Measurements from ENCODE around the gene TRAF4. TPM values are rescaled to one million over a fixed set of nuclear protein-coding genes. Genes with fewer than 3 reads are reported as not detected.

The TRAF4 gene
- total RNA-seq, 3 donors from 2014 or later, result 66.0 to 166 (median 126) TPM

DNA sequence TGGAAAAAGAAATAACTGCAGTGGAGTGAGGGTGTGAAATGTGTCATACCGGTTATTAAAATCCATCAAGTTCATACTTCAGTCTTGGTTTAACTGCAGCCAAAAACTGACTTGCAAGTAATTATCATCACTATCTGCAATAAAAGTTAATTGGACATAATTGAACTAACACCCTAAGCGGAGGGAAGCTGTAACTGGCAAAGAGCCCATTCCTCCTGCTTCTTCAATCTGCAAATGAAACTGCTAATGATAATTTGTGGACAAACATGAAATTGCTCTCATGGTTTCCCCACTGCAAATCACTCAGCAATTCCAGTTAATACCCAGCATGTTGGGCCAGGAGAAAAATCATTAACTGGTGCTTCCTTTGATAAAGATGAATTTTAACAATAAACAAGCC, 52.3 kb downstream of the TRAF4 start:
- intact Hi-C loops (cut with DNase I, micrococcal nuclease), result no loop called here
- ATAC-seq, result no peak
- no peak for DNase-seq

More for the DNA sequence above, 52.3 kb downstream of the TRAF4 start:
- Histone ChIP-seq H3K9me3 (no peaks in the 10 kb centered on the region), H3K36me3 (ENCODE audit: low read depth) (no peaks in the 10 kb centered on the region), H3K4me3 (no peak overlapping the region), H3K4me1 (ENCODE audit: low read depth) (no peaks in the 10 kb centered on the region)
- TF ChIP-seq, protein P1, sequence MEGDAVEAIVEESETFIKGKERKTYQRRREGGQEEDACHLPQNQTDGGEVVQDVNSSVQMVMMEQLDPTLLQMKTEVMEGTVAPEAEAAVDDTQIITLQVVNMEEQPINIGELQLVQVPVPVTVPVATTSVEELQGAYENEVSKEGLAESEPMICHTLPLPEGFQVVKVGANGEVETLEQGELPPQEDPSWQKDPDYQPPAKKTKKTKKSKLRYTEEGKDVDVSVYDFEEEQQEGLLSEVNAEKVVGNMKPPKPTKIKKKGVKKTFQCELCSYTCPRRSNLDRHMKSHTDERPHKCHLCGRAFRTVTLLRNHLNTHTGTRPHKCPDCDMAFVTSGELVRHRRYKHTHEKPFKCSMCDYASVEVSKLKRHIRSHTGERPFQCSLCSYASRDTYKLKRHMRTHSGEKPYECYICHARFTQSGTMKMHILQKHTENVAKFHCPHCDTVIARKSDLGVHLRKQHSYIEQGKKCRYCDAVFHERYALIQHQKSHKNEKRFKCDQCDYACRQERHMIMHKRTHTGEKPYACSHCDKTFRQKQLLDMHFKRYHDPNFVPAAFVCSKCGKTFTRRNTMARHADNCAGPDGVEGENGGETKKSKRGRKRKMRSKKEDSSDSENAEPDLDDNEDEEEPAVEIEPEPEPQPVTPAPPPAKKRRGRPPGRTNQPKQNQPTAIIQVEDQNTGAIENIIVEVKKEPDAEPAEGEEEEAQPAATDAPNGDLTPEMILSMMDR (IDR thresholded peaks at IDR 0.05), result no peak

Other genes with a start within 250 kb of the TRAF4 start
- under 1 TPM in 2 of 3 donors, not detected in 1; 0.46 to 0.69 TPM for gene FOXN1, start 237.7 kb upstream of the TRAF4 start, total RNA-seq
- 10 to 100 TPM; 20.5 to 32.3 (median 23.2) TPM for gene UNC119, start 191.4 kb upstream of the TRAF4 start, total RNA-seq
- gene PIGS, start 172.5 kb upstream of the TRAF4 start, total RNA-seq, result 100 to 1,000 TPM in 1 of 3 donors, 10 to 100 TPM in 2; 52.2 to 100 (median 88.5) TPM
- 10 to 100 TPM; 15.3 to 25.4 (median 19.7) TPM for gene ALDOC, start 167.1 kb upstream of the TRAF4 start, total RNA-seq
- 10 to 100 TPM in 2 of 3 donors, 1 to 10 TPM in 1; 7.2 to 30.3 (median 15.1) TPM for gene SPAG5, start 145.0 kb upstream of the TRAF4 start, total RNA-seq
- gene RSKR, start 129.8 kb upstream of the TRAF4 start, total RNA-seq, result 10 to 100 TPM; 10.0 to 15.1 (median 11.1) TPM
- 100 to 1,000 TPM; 131 to 159 (median 134) TPM for gene BLTP2, start 98.9 kb upstream of the TRAF4 start, total RNA-seq
- gene SDF2, start 82.1 kb upstream of the TRAF4 start, total RNA-seq, result 10 to 100 TPM; 55.0 to 67.5 (median 56.3) TPM
- 10 to 100 TPM; 47.8 to 97.7 (median 60.7) TPM for gene SUPT6H, start 81.8 kb upstream of the TRAF4 start, total RNA-seq
- 1 to 10 TPM; 1.3 to 2.0 (median 1.8) TPM for gene PROCA1, start 32.1 kb upstream of the TRAF4 start, total RNA-seq
- 10 to 100 TPM in 2 of 3 donors, 1 to 10 TPM in 1; 6.5 to 74.4 (median 19.3) TPM for gene RAB34, start 26.1 kb upstream of the TRAF4 start, total RNA-seq
- 1,000 to 10,000 TPM; 1,144 to 1,252 (median 1,216) TPM for gene RPL23A, start 24.0 kb upstream of the TRAF4 start, total RNA-seq
- gene TLCD1, start 17.8 kb upstream of the TRAF4 start, total RNA-seq, result 10 to 100 TPM in 2 of 3 donors, 1 to 10 TPM in 1; 4.8 to 21.3 (median 16.8) TPM
- 1 to 10 TPM; 3.4 to 7.9 (median 6.8) TPM for gene NEK8, start 15.2 kb upstream of the TRAF4 start, total RNA-seq
- gene FAM222B, start 98.8 kb downstream of the TRAF4 start, total RNA-seq, result 10 to 100 TPM; 25.3 to 40.0 (median 30.0) TPM
- 10 to 100 TPM; 28.6 to 38.7 (median 35.9) TPM for gene ERAL1, start 111.0 kb downstream of the TRAF4 start, total RNA-seq
- gene FLOT2, start 153.7 kb downstream of the TRAF4 start, total RNA-seq, result 10 to 100 TPM; 87.9 to 98.0 (median 89.8) TPM
- 10 to 100 TPM in 1 of 3 donors, 1 to 10 TPM in 2; 7.1 to 10.1 (median 7.3) TPM for gene DHRS13, start 159.1 kb downstream of the TRAF4 start, total RNA-seq
- 10 to 100 TPM; 35.9 to 59.7 (median 39.2) TPM for gene PHF12, start 207.5 kb downstream of the TRAF4 start, total RNA-seq

All from mucosa of descending colon (tissue), 3 donors.